ENCODE measurements around the gene SLC25A31.

SLC25A31 gene

DNA sequence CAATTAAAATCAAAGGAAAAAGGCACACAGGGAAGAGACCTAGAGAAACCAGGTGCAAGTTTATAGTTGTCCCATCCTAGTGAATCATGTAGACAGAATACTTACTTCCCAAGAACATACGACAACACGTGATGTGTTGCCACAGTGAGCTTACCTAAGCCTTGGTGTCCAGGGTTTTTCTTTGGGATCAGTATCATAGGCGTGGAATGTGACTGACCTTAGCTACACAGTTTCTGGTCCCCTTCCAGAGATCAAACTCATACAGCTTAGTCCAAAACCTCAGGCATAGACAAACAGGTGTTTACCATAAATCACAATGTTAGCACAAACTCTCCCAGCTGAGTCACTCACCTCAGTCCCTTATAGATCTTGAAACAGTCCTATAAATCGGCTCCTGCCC lies 17.7 kb downstream of the SLC25A31 start:
- Histone ChIP-seq H3K9ac (ENCODE audit: low read length) (no peak overlapping the region), H3K4me2 (ENCODE audit: low read depth, low read length, poor library complexity, severe bottlenecking) (no peak overlapping the region), H3K9me3 (ENCODE audit: insufficient read depth, low read length) (no peaks in the 10 kb centered on the region), H3K79me2 (ENCODE audit: insufficient read depth, low read length) (no peaks in the 10 kb centered on the region), H3K27ac (ENCODE audit: low read depth, low read length) (no peak overlapping the region), H3K4me3 (ENCODE audit: insufficient read depth, low read length, poor library complexity, severe bottlenecking) (no peak overlapping the region), H3K36me3 (ENCODE audit: low read length) (no peaks in the 10 kb centered on the region), H4K20me1 (ENCODE audit: low read depth, low read length) (no peaks in the 10 kb centered on the region), H3K9me2 (replicated peaks; ENCODE audit: insufficient read depth, low read length) (no peaks in the 10 kb centered on the region), H3F3A (ENCODE audit: insufficient read depth) (no peaks in the 10 kb centered on the region), H2AFZ (ENCODE audit: low read depth, low read length, severe bottlenecking) (no peak overlapping the region), H3K27me3 (ENCODE audit: low read length) (no peaks in the 10 kb centered on the region)
- TF ChIP-seq EZH2phosphoT487 (conservative IDR thresholded peaks at IDR 0.05; ENCODE audit: low read length) = no peak
- TF ChIP-seq CTCF (IDR thresholded peaks at IDR 0.05; ENCODE audit: insufficient read depth, low read length, poor library complexity, severe bottlenecking) = no peak

- Histone ChIP-seq H3K4me3 (ENCODE audit: insufficient read depth, low read length, poor library complexity, severe bottlenecking) (no peak overlapping the region), H3F3A (ENCODE audit: insufficient read depth) (no peaks in the 10 kb centered on the region), H3K27ac (ENCODE audit: low read depth, low read length) (no peak overlapping the region), H3K27me3 (ENCODE audit: low read length) (no peaks in the 10 kb centered on the region), H3K36me3 (ENCODE audit: low read length) (no peaks in the 10 kb centered on the region), H3K9me2 (replicated peaks; ENCODE audit: insufficient read depth, low read length) (no peaks in the 10 kb centered on the region), H2AFZ (ENCODE audit: low read depth, low read length, severe bottlenecking) (no peak overlapping the region), H4K20me1 (ENCODE audit: low read depth, low read length) (no peaks in the 10 kb centered on the region), H3K9me3 (ENCODE audit: insufficient read depth, low read length) (no peaks in the 10 kb centered on the region), H3K79me2 (ENCODE audit: insufficient read depth, low read length) (no peaks in the 10 kb centered on the region), H3K4me2 (ENCODE audit: low read depth, low read length, poor library complexity, severe bottlenecking) (no peak overlapping the region), H3K9ac (ENCODE audit: low read length) (no peak overlapping the region)
- TF ChIP-seq CTCF (IDR thresholded peaks at IDR 0.05; ENCODE audit: insufficient read depth, low read length, poor library complexity, severe bottlenecking) (no peak), EZH2phosphoT487 (conservative IDR thresholded peaks at IDR 0.05; ENCODE audit: low read length) (no peak)
Measured at GRCh38 chr4:127748957-127749356, 18.8 kb downstream of the SLC25A31 start.

DNA sequence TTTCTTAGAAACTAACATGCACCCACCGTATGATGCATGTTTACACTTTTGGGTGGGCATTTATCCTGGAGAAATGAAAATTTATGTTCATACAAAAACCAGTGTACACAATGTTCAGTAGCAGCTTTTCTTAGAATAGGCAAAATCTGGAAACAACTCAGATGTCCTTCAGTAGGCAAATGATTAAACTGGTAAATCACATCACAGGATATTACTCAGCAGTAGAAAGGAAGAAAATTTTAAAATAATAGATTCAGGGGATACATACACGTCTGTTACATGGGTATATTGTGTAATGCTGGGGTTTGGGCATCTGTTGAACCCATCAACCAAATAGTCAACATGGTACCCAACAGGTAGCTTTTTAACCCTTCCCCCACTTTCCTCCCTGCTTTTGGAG lies 26.7 kb downstream of the SLC25A31 start:
- Histone ChIP-seq H3K36me3 (ENCODE audit: low read length) (no peaks in the 10 kb centered on the region), H3K4me2 (ENCODE audit: low read depth, low read length, poor library complexity, severe bottlenecking) (no peak overlapping the region), H3K9ac (ENCODE audit: low read length) (no peak overlapping the region), H3K79me2 (ENCODE audit: insufficient read depth, low read length) (no peaks in the 10 kb centered on the region), H2AFZ (ENCODE audit: low read depth, low read length, severe bottlenecking) (no peak overlapping the region), H3F3A (ENCODE audit: insufficient read depth) (no peaks in the 10 kb centered on the region), H3K9me2 (replicated peaks; ENCODE audit: insufficient read depth, low read length) (no peaks in the 10 kb centered on the region), H4K20me1 (ENCODE audit: low read depth, low read length) (no peaks in the 10 kb centered on the region), H3K4me3 (ENCODE audit: insufficient read depth, low read length, poor library complexity, severe bottlenecking) (no peak overlapping the region), H3K27ac (ENCODE audit: low read depth, low read length) (no peak overlapping the region), H3K9me3 (ENCODE audit: insufficient read depth, low read length) (no peaks in the 10 kb centered on the region), H3K27me3 (ENCODE audit: low read length) (no peaks in the 10 kb centered on the region)
- TF ChIP-seq EZH2phosphoT487 (conservative IDR thresholded peaks at IDR 0.05; ENCODE audit: low read length) (no peak), CTCF (IDR thresholded peaks at IDR 0.05; ENCODE audit: insufficient read depth, low read length, poor library complexity, severe bottlenecking) (no peak)

Data from SU-DHL-6 (cell line).